ENCODE data around the gene ZNF335.

ZNF335 gene

GRCh38 chr20:46006964-46007363 lies 35.0 kb upstream of the ZNF335 start:
- no peak for TF ChIP-seq CTCF (IDR thresholded peaks at IDR 0.05; ENCODE audit: poor library complexity, severe bottlenecking)
- Histone ChIP-seq H3K27me3 (ENCODE audit: insufficient read depth, poor library complexity, severe bottlenecking) (no peaks in the 10 kb centered on the region), H3K4me1 (ENCODE audit: insufficient read depth, poor library complexity, severe bottlenecking) (peaks cover 29% of the 10 kb centered on the region), H3K27ac (ENCODE audit: poor library complexity, severe bottlenecking) (peak overlapping the region; percentile 91), H3K36me3 (ENCODE audit: low read depth) (no peaks in the 10 kb centered on the region), H3K4me3 (ENCODE audit: severe bottlenecking) (no peak overlapping the region), H3K9me3 (ENCODE audit: severe bottlenecking) (no peaks in the 10 kb centered on the region)
- no peak for DNase-seq (ENCODE audit: low spot score)
- no peak for ATAC-seq (ENCODE audit: low read depth)

- no peak for TF ChIP-seq CTCF (IDR thresholded peaks at IDR 0.05; ENCODE audit: poor library complexity, severe bottlenecking)
- H3K4me1 ChIP-seq (ENCODE audit: insufficient read depth, poor library complexity, severe bottlenecking): peaks cover 29% of the 10 kb centered on the region
Observed at GRCh38 chr20:46006022-46006705, 34.2 kb upstream of the ZNF335 start.

GRCh38 chr20:46004889-46005473 lies 33.0 kb upstream of the ZNF335 start:
- no peaks in the 10 kb centered on the region for H3K27me3 ChIP-seq (ENCODE audit: insufficient read depth, poor library complexity, severe bottlenecking)
- H3K4me1 ChIP-seq (ENCODE audit: insufficient read depth, poor library complexity, severe bottlenecking): peaks cover 29% of the 10 kb centered on the region
- peak; percentile 91 for ATAC-seq (ENCODE audit: low read depth)

More at GRCh38 chr20:46006022-46006705, 34.2 kb upstream of the ZNF335 start:
- DNase-seq (ENCODE audit: low spot score) (no peak), ATAC-seq (ENCODE audit: low read depth) (no peak)
- H3K27me3 ChIP-seq (ENCODE audit: insufficient read depth, poor library complexity, severe bottlenecking): no peaks in the 10 kb centered on the region
- no peaks in the 10 kb centered on the region for H3K9me3 ChIP-seq (ENCODE audit: severe bottlenecking)
- no peak overlapping the region for H3K4me3 ChIP-seq (ENCODE audit: severe bottlenecking)
- H3K27ac ChIP-seq (ENCODE audit: poor library complexity, severe bottlenecking): peak overlapping the region; percentile 91
- H3K36me3 ChIP-seq (ENCODE audit: low read depth): no peaks in the 10 kb centered on the region

GRCh38 chr20:46004187-46004586 lies 32.2 kb upstream of the ZNF335 start:
- H3K36me3 ChIP-seq (ENCODE audit: low read depth): no peaks in the 10 kb centered on the region
- no peaks in the 10 kb centered on the region for H3K9me3 ChIP-seq (ENCODE audit: severe bottlenecking)
- no peak for TF ChIP-seq CTCF (IDR thresholded peaks at IDR 0.05; ENCODE audit: poor library complexity, severe bottlenecking)
- H3K27ac ChIP-seq (ENCODE audit: poor library complexity, severe bottlenecking): peak overlapping the region; percentile 91
- H3K4me3 ChIP-seq (ENCODE audit: severe bottlenecking): no peak overlapping the region
- H3K4me1 ChIP-seq (ENCODE audit: insufficient read depth, poor library complexity, severe bottlenecking): peaks cover 29% of the 10 kb centered on the region
- no peak for DNase-seq (ENCODE audit: low spot score)
- no peaks in the 10 kb centered on the region for H3K27me3 ChIP-seq (ENCODE audit: insufficient read depth, poor library complexity, severe bottlenecking)
- ATAC-seq (ENCODE audit: low read depth): no peak

More at GRCh38 chr20:46004889-46005473, 33.0 kb upstream of the ZNF335 start:
- Histone ChIP-seq H3K27ac (ENCODE audit: poor library complexity, severe bottlenecking) (peak overlapping the region; percentile 91), H3K9me3 (ENCODE audit: severe bottlenecking) (no peaks in the 10 kb centered on the region), H3K36me3 (ENCODE audit: low read depth) (no peaks in the 10 kb centered on the region), H3K4me3 (ENCODE audit: severe bottlenecking) (no peak overlapping the region)
- peak; percentile 97 for DNase-seq (ENCODE audit: low spot score)
- TF ChIP-seq CTCF (IDR thresholded peaks at IDR 0.05; ENCODE audit: poor library complexity, severe bottlenecking): no peak

- Histone ChIP-seq H3K9me3 (ENCODE audit: severe bottlenecking) (no peaks in the 10 kb centered on the region), H3K4me1 (ENCODE audit: insufficient read depth, poor library complexity, severe bottlenecking) (peaks cover 29% of the 10 kb centered on the region), H3K36me3 (ENCODE audit: low read depth) (no peaks in the 10 kb centered on the region), H3K4me3 (ENCODE audit: severe bottlenecking) (no peak overlapping the region), H3K27me3 (ENCODE audit: insufficient read depth, poor library complexity, severe bottlenecking) (no peaks in the 10 kb centered on the region), H3K27ac (ENCODE audit: poor library complexity, severe bottlenecking) (no peak overlapping the region)
- peak; percentile 61 for DNase-seq (ENCODE audit: low spot score)
- TF ChIP-seq CTCF (IDR thresholded peaks at IDR 0.05; ENCODE audit: poor library complexity, severe bottlenecking): no peak
- ATAC-seq (ENCODE audit: low read depth): no peak
Observed at GRCh38 chr20:46002008-46002407, 30.0 kb upstream of the ZNF335 start.

Measured in RWPE2 (cell line).